Gastroesophageal sphincter (tissue), 3 donors: ENCODE data around the gene ING5.

Source experiments
- POLR2A ChIP-seq, 2 donors: fragments of 450-650 bp; IDR thresholded peaks; one replicate each; pipeline ENCODE4 v1.6.1; 2017; ENCODE audit warnings: antibody characterized with exemption in 2 of 2, mild to moderate bottlenecking in 2 of 2, moderate library complexity in 1 of 2
- POLR2AphosphoS5 ChIP-seq: sonication (generic); formaldehyde crosslinking; IDR thresholded peaks from one replicate; pipeline ENCODE4 v1.6.1; 2017; ENCODE audit warnings: antibody characterized with exemption
- TF ChIP-seq, protein P1 (sequence below), 4 experiments: fragments of 200-600 bp in 2 of 4; fragments of 450-650 bp in 2 of 4; sonication (generic) in 1 of 4; IDR thresholded peaks; one replicate each; pipeline ENCODE4 v1.5.1; 2017 to 2019; ENCODE audit warnings: antibody characterized with exemption in 4 of 4, mild to moderate bottlenecking in 2 of 4, moderate library complexity in 2 of 4

DNA sequence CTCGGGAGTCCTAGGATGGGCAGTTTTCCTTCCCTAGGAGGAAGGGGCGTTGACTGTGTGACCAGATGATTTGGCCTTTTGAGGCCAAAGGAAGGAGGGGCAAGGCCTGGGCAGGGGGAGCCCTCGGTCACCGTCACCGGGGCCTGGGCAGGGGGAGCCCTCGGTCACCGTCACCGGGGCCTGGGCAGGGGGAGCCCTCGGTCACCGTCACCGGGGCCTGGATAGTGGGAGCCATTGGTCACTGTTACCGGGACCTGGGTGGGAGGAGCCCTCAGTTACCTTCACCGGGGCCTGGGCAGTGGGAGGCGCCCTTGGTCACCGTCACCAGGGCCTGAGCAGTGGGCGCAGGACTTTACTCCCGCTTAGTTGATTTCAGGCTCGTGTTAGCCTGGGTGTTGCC lies 49.9 kb downstream of the ING5 start:
- TF ChIP-seq, protein P1, sequence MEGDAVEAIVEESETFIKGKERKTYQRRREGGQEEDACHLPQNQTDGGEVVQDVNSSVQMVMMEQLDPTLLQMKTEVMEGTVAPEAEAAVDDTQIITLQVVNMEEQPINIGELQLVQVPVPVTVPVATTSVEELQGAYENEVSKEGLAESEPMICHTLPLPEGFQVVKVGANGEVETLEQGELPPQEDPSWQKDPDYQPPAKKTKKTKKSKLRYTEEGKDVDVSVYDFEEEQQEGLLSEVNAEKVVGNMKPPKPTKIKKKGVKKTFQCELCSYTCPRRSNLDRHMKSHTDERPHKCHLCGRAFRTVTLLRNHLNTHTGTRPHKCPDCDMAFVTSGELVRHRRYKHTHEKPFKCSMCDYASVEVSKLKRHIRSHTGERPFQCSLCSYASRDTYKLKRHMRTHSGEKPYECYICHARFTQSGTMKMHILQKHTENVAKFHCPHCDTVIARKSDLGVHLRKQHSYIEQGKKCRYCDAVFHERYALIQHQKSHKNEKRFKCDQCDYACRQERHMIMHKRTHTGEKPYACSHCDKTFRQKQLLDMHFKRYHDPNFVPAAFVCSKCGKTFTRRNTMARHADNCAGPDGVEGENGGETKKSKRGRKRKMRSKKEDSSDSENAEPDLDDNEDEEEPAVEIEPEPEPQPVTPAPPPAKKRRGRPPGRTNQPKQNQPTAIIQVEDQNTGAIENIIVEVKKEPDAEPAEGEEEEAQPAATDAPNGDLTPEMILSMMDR (IDR thresholded peaks at IDR 0.05), result no peak
- no peak for TF ChIP-seq POLR2A (IDR thresholded peaks at IDR 0.05)
- no peak for TF ChIP-seq POLR2AphosphoS5
